IPS-20b (cell line): Measurements from ENCODE around the gene INTS1.

ENCODE experiments used
- H3K27ac ChIP-seq: one replicate; pipeline ENCODE4 v1.5.1; 2013; ENCODE audit warnings: low read length
- H3K27me3 ChIP-seq: 2 replicates; pipeline ENCODE4 v1.6.1; 2013; ENCODE audit warnings: mild to moderate bottlenecking, low read length, inconsistent platforms; ENCODE audit not compliant: insufficient read depth
- H3K36me3 ChIP-seq: 2 replicates; pipeline ENCODE4 v1.6.1; 2013; ENCODE audit warnings: low read depth, mild to moderate bottlenecking, inconsistent platforms, low read length, moderate library complexity; ENCODE audit not compliant: insufficient read depth
- H3K4me1 ChIP-seq: 2 replicates; pipeline ENCODE4 v1.6.1; 2013; ENCODE audit warnings: mild to moderate bottlenecking, control low read depth, inconsistent platforms, low read length, moderate library complexity; ENCODE audit not compliant: insufficient read depth
- H3K4me3 ChIP-seq: 2 replicates; pipeline ENCODE4 v1.5.1; 2013; ENCODE audit warnings: mild to moderate bottlenecking, low read length, inconsistent platforms
- H3K9ac ChIP-seq: 2 replicates; pipeline ENCODE4 v1.6.1; 2013; ENCODE audit warnings: low read depth, mild to moderate bottlenecking, inconsistent platforms, low read length, moderate library complexity
- H3K9me3 ChIP-seq: 2 replicates; pipeline ENCODE4 v1.6.1; 2013; ENCODE audit warnings: mild to moderate bottlenecking, low read depth, low read length, inconsistent platforms; ENCODE audit not compliant: insufficient read depth

The INTS1 gene

DNA sequence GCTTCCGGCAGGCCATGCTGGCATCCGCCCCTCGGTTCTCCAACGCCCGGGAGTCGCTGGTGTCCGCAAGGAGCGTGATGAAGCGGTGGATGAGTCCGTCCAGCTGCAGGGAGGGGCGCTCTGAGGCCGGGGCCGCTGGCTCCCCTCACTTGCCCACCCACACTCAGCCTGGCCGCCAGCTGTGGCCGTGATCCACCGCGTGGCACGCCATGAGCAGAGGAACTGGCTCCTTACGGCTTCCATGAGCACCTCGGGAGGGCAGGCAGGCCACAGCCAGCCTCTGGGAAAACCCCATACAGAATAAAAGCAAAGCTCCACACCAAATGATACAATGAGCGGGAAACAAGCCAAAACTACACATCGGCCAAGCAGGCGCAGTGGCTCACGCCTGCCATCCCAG is 29.5 kb downstream of the INTS1 start:
- no peak overlapping the region for H3K9ac ChIP-seq

GRCh38 chr7:1473864-1474512 is 30.2 kb downstream of the INTS1 start:
- Histone ChIP-seq H3K9ac (no peak overlapping the region), H3K27me3 (no peaks in the 10 kb centered on the region), H3K27ac (no peak overlapping the region), H3K36me3 (peaks cover 47% of the 10 kb centered on the region), H3K9me3 (no peaks in the 10 kb centered on the region), H3K4me1 (no peaks in the 10 kb centered on the region), H3K4me3 (no peak overlapping the region)

More for the DNA sequence above, 29.5 kb downstream of the INTS1 start:
- Histone ChIP-seq H3K4me1 (no peaks in the 10 kb centered on the region), H3K4me3 (no peak overlapping the region), H3K9me3 (no peaks in the 10 kb centered on the region), H3K36me3 (peaks cover 52% of the 10 kb centered on the region), H3K27ac (no peak overlapping the region), H3K27me3 (no peaks in the 10 kb centered on the region)

DNA sequence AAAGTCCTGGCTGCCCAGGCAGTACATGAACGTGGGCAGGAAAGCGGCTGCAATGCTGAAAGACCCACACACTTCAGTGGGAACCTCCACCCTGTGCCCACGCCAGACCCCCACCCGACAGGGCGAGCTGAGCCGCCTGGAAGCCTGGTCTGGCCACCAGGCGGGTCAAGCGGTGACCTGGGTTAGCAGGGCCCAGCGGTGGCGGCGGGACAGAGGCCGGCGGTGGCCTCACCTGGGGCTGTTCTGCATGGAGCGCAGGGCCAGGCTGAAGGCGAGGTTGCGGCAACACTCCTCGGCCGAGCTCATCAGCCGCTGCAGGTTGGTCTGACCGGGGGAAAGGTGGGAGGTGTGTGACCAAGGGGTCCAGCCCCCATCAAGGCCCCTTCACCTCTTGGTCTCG is 33.3 kb downstream of the INTS1 start:
- H3K9me3 ChIP-seq = no peaks in the 10 kb centered on the region
- H3K27me3 ChIP-seq = no peaks in the 10 kb centered on the region
- no peak overlapping the region for H3K9ac ChIP-seq
- H3K4me1 ChIP-seq = no peaks in the 10 kb centered on the region
- no peak overlapping the region for H3K27ac ChIP-seq
- H3K36me3 ChIP-seq = peaks cover 35% of the 10 kb centered on the region
- no peak overlapping the region for H3K4me3 ChIP-seq

- peaks cover 29% of the 10 kb centered on the region for H3K36me3 ChIP-seq
- H3K4me1 ChIP-seq = no peaks in the 10 kb centered on the region
- H3K9ac ChIP-seq = no peak overlapping the region
- no peak overlapping the region for H3K4me3 ChIP-seq
- no peaks in the 10 kb centered on the region for H3K27me3 ChIP-seq
- no peak overlapping the region for H3K27ac ChIP-seq
- H3K9me3 ChIP-seq = no peaks in the 10 kb centered on the region
These were observed 35.4 kb downstream of the INTS1 start for GRCh38 chr7:1468643-1469298.

DNA sequence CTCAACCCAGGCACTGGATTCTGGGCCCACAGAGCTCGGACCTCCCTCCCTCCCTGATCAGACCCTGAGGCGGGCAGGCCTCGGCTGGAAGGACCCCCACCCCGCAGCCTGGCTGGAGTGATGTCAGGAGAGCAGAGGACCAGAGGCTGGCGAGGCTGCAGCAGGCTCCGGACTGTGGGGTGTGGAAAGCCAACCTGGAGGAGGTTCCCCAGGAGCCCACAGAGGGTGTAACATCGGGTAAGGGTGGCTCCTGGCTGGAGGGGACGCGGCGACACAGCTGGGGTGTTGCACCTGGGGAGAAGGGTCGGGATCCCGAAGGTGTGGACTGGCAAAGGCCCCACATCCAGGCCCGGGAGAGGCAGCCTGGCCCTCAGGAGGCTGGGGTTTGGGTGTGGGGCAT is 36.0 kb downstream of the INTS1 start:
- Histone ChIP-seq H3K9ac (no peak overlapping the region; the same call in 1 of the 2 replicates), H3K4me1 (no peaks in the 10 kb centered on the region), H3K27me3 (no peaks in the 10 kb centered on the region), H3K9me3 (no peaks in the 10 kb centered on the region), H3K36me3 (peaks cover 24% of the 10 kb centered on the region), H3K4me3 (no peak overlapping the region), H3K27ac (no peak overlapping the region)

DNA sequence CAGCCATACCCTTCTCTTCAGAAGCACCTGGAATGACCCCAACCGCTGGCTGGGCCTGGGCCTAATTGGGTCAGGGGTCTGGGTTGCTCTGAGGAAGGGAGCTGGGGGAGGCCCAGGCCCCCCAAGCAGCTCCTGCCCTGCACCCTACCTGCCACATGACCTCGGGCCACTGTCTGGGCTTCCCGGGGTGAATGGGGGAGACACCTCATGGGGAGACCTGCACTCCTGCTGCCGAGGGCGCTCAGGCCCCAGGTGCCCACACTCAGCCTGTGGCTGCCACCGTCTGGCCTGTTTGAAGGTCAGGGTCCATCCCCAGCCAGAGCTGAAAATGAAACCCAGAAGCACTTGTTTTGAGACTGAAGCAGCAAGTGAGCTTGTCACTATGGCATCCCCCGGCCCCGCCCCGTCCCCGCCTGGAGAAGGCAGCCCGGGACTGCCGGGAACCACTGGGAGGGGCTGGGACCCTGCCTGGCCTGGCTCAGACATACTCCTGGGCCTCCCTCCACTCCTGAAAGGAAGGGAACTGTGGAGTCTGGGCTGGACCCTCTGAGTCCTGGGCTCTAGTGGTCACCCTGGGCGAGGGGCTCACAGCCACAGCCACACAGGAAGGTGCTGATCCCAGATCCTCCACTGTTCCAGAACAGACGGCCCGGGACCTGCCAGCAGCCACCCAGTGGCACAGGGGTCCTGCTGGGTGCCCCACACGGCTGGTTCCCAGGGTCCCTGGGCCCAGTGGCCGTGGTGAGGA is 37.5 kb downstream of the INTS1 start:
- Histone ChIP-seq H3K4me3 (no peak overlapping the region), H3K4me1 (no peaks in the 10 kb centered on the region), H3K27ac (no peak overlapping the region), H3K9ac (no peak overlapping the region), H3K9me3 (no peaks in the 10 kb centered on the region), H3K36me3 (peaks cover 12% of the 10 kb centered on the region; the same call in 1 of the 2 replicates), H3K27me3 (no peaks in the 10 kb centered on the region)

- Histone ChIP-seq H3K4me1 (no peaks in the 10 kb centered on the region), H3K36me3 (0 out of 2 replicates have a peak, but pooled peaks cover 2% of the 10 kb centered on the region), H3K4me3 (no peak overlapping the region)
These were observed 39.5 kb downstream of the INTS1 start for GRCh38 chr7:1464694-1465093.

GRCh38 chr7:1463676-1464223 is 40.4 kb downstream of the INTS1 start:
- no peaks in the 10 kb centered on the region for H3K36me3 ChIP-seq
- no peaks in the 10 kb centered on the region for H3K27me3 ChIP-seq
- H3K27ac ChIP-seq = no peak overlapping the region
- H3K9ac ChIP-seq = no peak overlapping the region
- H3K4me3 ChIP-seq = no peak overlapping the region
- no peaks in the 10 kb centered on the region for H3K4me1 ChIP-seq
- no peaks in the 10 kb centered on the region for H3K9me3 ChIP-seq

More at GRCh38 chr7:1464694-1465093, 39.5 kb downstream of the INTS1 start:
- Histone ChIP-seq H3K9ac (no peak overlapping the region), H3K9me3 (no peaks in the 10 kb centered on the region), H3K27me3 (no peaks in the 10 kb centered on the region), H3K27ac (no peak overlapping the region)

- H3K36me3 ChIP-seq = no peaks in the 10 kb centered on the region
- H3K27ac ChIP-seq = no peak overlapping the region
- H3K9me3 ChIP-seq = no peaks in the 10 kb centered on the region
- no peaks in the 10 kb centered on the region; the same call in 1 of the 2 replicates for H3K27me3 ChIP-seq
- peak overlapping the region; percentile 21; the same call in 1 of the 2 replicates for H3K9ac ChIP-seq
- no peaks in the 10 kb centered on the region for H3K4me1 ChIP-seq
- no peak overlapping the region for H3K4me3 ChIP-seq
These were observed 42.4 kb downstream of the INTS1 start for GRCh38 chr7:1461646-1462375.

GRCh38 chr7:1460821-1461645 is 43.2 kb downstream of the INTS1 start:
- H3K27ac ChIP-seq = no peak overlapping the region

More at GRCh38 chr7:1460821-1461645, 43.2 kb downstream of the INTS1 start:
- H3K36me3 ChIP-seq = no peaks in the 10 kb centered on the region
- H3K9ac ChIP-seq = no peak overlapping the region
- no peaks in the 10 kb centered on the region for H3K9me3 ChIP-seq
- H3K4me3 ChIP-seq = no peak overlapping the region
- H3K4me1 ChIP-seq = no peaks in the 10 kb centered on the region
- no peaks in the 10 kb centered on the region; the same call in 1 of the 2 replicates for H3K27me3 ChIP-seq
